IMR-90 (cell line): ENCODE data around the gene TBC1D17.

Experiments
- CEBPB ChIP-seq: IDR thresholded peaks from 2 replicates; pipeline ENCODE4 v1.6.1; 2012; ENCODE audit warnings: low read depth, low read length, improper control_type of control experiment
- CTCF ChIP-seq: conservative IDR thresholded peaks from 2 replicates; pipeline ENCODE4 v1.5.1; 2012; ENCODE audit warnings: mild to moderate bottlenecking, low read depth, low read length, improper control_type of control experiment
- MXI1 ChIP-seq: IDR thresholded peaks from 2 replicates; pipeline ENCODE4 v1.6.1; 2012; ENCODE audit warnings: low read depth, mild to moderate bottlenecking, low read length, moderate library complexity, borderline replicate concordance
- POLR2A ChIP-seq: IDR thresholded peaks from 2 replicates; pipeline ENCODE4 v1.6.1; 2012; ENCODE audit warnings: mild to moderate bottlenecking, low read depth, low read length
- RCOR1 ChIP-seq: IDR thresholded peaks from 2 replicates; pipeline ENCODE4 v1.6.1; 2012; ENCODE audit warnings: mild to moderate bottlenecking, low read length, improper control_type of control experiment; ENCODE audit not compliant: insufficient replicate concordance

GRCh38 chr19:49930483-49931011, 53.0 kb downstream of the TBC1D17 start:
- no peak for TF ChIP-seq POLR2A
- no peak for TF ChIP-seq CTCF
- no peak for TF ChIP-seq CEBPB
- TF ChIP-seq MXI1, result no peak
- TF ChIP-seq RCOR1, result no peak
